ENCODE data around the gene ATP8B1. TPM values are rescaled to one million over a fixed set of nuclear protein-coding genes. Genes with fewer than 3 reads are reported as not detected.

Gene ATP8B1
- total and polyA plus RNA-seq, 3 donors from 2014 or later: 1.6 to 3.0 (median 1.7) TPM

- DNase-seq: no peak
- Histone ChIP-seq H3K27ac (no peak overlapping the region), H3K27me3 (no peaks in the 10 kb centered on the region), H3K4me3 (no peak overlapping the region), H3K36me3 (ENCODE audit: low read depth, missing control alignments) (no peaks in the 10 kb centered on the region), H3K9me3 (no peaks in the 10 kb centered on the region), H3K4me1 (no peaks in the 10 kb centered on the region)
- intact Hi-C loops (cut with DNase I; ENCODE audit: low total_unique reads): no loop called here
- TF ChIP-seq, protein P1, sequence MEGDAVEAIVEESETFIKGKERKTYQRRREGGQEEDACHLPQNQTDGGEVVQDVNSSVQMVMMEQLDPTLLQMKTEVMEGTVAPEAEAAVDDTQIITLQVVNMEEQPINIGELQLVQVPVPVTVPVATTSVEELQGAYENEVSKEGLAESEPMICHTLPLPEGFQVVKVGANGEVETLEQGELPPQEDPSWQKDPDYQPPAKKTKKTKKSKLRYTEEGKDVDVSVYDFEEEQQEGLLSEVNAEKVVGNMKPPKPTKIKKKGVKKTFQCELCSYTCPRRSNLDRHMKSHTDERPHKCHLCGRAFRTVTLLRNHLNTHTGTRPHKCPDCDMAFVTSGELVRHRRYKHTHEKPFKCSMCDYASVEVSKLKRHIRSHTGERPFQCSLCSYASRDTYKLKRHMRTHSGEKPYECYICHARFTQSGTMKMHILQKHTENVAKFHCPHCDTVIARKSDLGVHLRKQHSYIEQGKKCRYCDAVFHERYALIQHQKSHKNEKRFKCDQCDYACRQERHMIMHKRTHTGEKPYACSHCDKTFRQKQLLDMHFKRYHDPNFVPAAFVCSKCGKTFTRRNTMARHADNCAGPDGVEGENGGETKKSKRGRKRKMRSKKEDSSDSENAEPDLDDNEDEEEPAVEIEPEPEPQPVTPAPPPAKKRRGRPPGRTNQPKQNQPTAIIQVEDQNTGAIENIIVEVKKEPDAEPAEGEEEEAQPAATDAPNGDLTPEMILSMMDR (IDR thresholded peaks at IDR 0.05): no peak
- no peak for TF ChIP-seq POLR2A (IDR thresholded peaks at IDR 0.05)
- WGBS, 2 donors: 89 to 97% methylated on average over 2 of the region's 2 CpGs
Observed at GRCh38 chr18:57715073-57715472, 88.0 kb downstream of the ATP8B1 start.

- TF ChIP-seq, protein P1 (IDR thresholded peaks at IDR 0.05): no peak
- TF ChIP-seq POLR2A (IDR thresholded peaks at IDR 0.05): no peak
- intact Hi-C loops (cut with DNase I; ENCODE audit: low total_unique reads): no loop called here
- no peaks in the 10 kb centered on the region for H3K36me3 ChIP-seq (ENCODE audit: low read depth, missing control alignments)
- no peak for DNase-seq
- H3K9me3 ChIP-seq: no peaks in the 10 kb centered on the region
- no peak overlapping the region for H3K27ac ChIP-seq
- no peak overlapping the region for H3K4me3 ChIP-seq
- 82 to 98% methylated on average over 4 of the region's 4 CpGs for WGBS, 2 donors
- no peaks in the 10 kb centered on the region for H3K4me1 ChIP-seq
- H3K27me3 ChIP-seq: no peaks in the 10 kb centered on the region
Observed at GRCh38 chr18:57710226-57710625, 92.9 kb downstream of the ATP8B1 start.

- TF ChIP-seq POLR2A (IDR thresholded peaks at IDR 0.05): no peak
- TF ChIP-seq, protein P1 (IDR thresholded peaks at IDR 0.05): no peak
- H3K36me3 ChIP-seq (ENCODE audit: low read depth, missing control alignments): no peaks in the 10 kb centered on the region
- H3K4me3 ChIP-seq: no peak overlapping the region
- WGBS, 2 donors: 57 to 73% methylated on average over 1 of the region's 1 CpG
- no peaks in the 10 kb centered on the region for H3K4me1 ChIP-seq
- H3K27me3 ChIP-seq: no peaks in the 10 kb centered on the region
- no peaks in the 10 kb centered on the region for H3K9me3 ChIP-seq
- intact Hi-C loops (cut with DNase I; ENCODE audit: low total_unique reads): no loop called here
- no peak overlapping the region for H3K27ac ChIP-seq
- DNase-seq: no peak
Observed at GRCh38 chr18:57709335-57709734, 93.8 kb downstream of the ATP8B1 start.

DNA sequence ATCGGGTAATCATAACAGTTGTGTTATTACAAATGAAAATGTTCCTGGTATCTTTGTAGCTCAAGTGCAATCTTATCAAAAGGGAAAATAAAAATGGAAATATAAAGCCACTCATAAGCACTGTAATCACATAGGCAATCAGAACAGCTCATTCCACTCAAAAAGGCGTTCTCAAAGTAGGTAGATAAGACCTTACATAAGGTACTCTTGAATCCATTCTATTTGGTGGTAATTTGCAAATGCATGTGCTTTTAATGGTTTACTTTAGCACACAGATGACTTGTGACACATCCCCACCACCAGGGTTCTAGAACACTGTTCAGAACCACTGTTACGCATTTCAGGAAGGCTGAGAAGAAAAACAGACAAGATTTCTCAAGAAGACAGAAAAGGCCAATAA is 94.8 kb downstream of the ATP8B1 start:
- no peaks in the 10 kb centered on the region for H3K4me1 ChIP-seq
- 86 to 91% methylated on average over 3 of the region's 3 CpGs for WGBS, 2 donors
- H3K4me3 ChIP-seq: no peak overlapping the region
- no peaks in the 10 kb centered on the region for H3K27me3 ChIP-seq
- H3K9me3 ChIP-seq: no peaks in the 10 kb centered on the region
- DNase-seq: no peak
- intact Hi-C loops (cut with DNase I; ENCODE audit: low total_unique reads): no loop called here
- no peaks in the 10 kb centered on the region for H3K36me3 ChIP-seq (ENCODE audit: low read depth, missing control alignments)
- no peak for TF ChIP-seq POLR2A (IDR thresholded peaks at IDR 0.05)
- TF ChIP-seq, protein P1 (IDR thresholded peaks at IDR 0.05): no peak
- H3K27ac ChIP-seq: no peak overlapping the region

DNA sequence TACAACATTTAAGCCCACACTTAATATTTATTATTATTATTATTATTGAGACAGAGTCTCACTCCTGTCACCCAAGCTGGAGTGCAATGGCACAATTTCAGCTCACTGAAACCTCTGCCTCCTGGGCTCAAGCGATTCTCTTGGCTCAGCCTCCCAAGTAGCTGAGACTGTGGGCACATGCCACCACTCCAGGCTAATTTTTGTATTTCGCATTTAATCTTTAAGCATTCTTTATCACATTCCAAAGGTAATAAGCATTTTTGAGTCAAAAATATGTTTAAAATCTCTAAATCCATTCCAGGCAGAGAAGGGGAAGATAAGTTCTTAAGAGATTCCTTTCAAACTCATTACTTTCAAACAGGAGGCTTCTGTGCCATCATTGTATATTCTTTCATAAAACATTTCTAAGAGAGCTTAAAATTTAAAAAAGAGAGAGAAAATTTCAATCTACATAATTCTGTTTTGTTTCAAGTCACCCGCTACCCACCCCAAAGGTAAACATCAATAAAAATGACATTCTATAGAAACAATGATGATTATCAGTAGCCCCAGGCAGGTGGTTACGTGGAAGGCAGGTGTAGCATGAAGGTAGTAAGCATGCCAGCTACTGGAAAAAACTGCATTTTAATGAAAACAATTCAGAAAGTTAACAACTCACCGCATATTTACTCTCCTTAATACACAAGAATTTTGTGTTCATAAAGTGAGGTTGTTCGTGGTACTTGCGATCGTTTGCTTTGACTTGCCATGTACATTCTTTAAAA is 97.1 kb downstream of the ATP8B1 start:
- Histone ChIP-seq H3K36me3 (ENCODE audit: low read depth, missing control alignments) (no peaks in the 10 kb centered on the region), H3K27me3 (no peaks in the 10 kb centered on the region), H3K9me3 (no peaks in the 10 kb centered on the region), H3K27ac (no peak overlapping the region), H3K4me3 (no peak overlapping the region), H3K4me1 (no peaks in the 10 kb centered on the region)
- TF ChIP-seq POLR2A (IDR thresholded peaks at IDR 0.05): no peak
- TF ChIP-seq, protein P1 (IDR thresholded peaks at IDR 0.05): no peak
- WGBS, 2 donors: 92 to 94% methylated on average over 8 of the region's 8 CpGs
- DNase-seq: no peak
- intact Hi-C loops (cut with DNase I; ENCODE audit: low total_unique reads): no loop called here

Data from testis (tissue), 3 donors.